Ramos (cell line): Measurements from ENCODE around the gene POLR1A.

Experiments
- in situ Hi-C: fragments of 300-500 bp; cut with MboI; formaldehyde crosslinking; loops from one replicate; pipeline ENCODE4 v1.14.3; 2022; ENCODE audit warnings: low sequenced_read_pairs; ENCODE audit not compliant: unreplicated experiment

Gene POLR1A

DNA sequence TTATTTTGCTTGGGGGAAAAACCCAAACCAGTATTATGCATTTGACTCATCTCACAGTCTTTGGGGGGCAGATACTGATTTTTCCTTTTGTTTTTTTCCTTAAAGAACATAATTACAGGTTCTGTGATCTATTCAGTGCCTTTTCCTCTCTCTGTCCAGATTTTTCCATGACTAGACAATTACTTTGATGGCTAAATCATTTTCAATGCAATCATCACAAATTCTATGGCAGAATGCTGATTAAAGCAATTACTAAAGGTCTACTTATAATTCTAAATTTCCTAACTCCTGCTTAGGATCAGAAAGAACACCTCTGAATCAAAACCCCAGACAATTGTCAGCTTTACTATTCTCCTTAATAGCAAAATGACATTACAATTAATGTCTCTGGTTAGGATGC lies 38.8 kb downstream of the POLR1A start:
- in situ Hi-C loops, result no loop called here

DNA sequence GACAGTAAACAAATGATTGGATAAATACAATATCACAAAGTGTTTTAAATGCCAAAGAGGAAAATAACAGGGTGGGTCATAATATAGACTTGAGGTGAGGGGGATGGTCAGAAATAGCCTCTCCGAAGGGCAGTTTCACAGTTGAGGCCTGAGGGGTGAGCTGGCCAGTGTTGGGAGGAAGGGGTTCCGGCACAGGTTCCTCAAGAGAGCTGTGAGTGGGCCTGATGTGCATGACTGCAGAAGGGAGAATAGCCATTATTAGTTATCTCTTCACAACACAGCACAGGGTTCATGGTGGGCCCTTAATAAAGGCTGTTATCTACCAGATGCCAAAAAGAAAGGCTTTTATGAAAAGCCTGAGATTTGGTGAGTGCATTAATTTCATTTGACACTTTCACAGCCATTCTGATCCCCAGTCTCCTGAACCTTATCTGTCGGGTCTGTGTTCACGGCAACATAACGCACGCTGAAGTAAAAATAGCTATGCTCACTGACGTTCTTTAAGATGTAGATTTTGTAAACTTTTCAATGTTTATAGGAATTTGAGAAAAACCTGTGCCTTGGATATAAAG lies 39.6 kb downstream of the POLR1A start:
- in situ Hi-C loops, result no loop called here

DNA sequence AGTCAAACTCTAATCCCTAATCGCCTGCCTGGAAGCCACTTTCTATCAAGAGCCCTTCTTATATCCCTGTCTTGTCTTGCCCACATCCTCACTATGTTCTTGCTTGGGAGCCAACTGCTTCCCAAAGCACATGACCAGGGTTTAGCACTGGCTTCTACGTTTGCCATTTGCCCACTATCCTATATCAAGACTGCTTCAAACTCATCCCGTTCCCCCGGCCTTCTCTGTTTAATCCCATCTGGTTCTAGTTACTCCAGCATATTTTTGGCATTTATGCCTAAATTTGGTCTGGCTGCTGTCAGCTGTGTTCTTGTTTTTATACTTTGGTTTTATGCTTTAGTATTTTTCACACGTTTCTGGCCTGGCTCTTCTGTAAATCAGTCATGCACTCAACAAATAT lies 40.2 kb downstream of the POLR1A start:
- in situ Hi-C loops, result no loop called here

DNA sequence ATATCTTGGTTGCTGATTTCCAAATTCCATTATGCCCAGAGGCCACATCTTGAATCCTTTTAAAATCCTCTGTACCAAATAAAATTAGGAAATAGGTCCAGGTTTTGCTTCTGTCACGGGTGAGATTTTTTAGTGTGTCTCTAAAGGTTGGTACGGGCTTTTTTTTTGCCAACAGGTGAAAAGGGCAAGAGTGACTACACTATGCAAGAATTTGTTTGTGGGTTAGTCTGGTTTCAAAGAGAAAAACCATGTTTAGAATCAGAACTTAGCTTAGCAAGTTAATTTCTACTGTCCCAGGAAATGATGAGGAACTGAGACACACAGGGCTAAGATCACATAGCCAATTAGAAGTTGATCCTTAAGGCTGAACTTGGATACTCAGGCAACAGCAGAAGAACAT lies 41.7 kb downstream of the POLR1A start:
- in situ Hi-C loops, result no loop called here

DNA sequence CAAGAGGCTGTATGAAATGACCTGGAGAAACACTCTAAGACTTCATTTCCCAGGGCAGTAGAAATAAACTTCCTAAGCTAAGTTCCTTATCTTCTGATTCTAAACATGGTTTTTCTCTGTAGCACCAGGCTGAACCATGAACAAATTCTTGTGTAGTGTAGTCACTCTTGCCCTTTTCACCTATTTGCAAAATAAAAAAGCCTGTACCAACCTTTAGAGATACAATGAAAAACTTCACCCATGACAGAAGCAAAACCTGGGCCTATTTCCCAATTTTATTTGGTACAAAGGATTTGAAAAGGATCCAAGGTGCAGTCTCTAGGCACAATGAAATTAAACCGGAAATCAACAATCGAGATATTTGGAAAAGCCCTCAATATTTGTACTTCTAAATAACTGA lies 43.6 kb downstream of the POLR1A start:
- in situ Hi-C loops, result no loop called here

DNA sequence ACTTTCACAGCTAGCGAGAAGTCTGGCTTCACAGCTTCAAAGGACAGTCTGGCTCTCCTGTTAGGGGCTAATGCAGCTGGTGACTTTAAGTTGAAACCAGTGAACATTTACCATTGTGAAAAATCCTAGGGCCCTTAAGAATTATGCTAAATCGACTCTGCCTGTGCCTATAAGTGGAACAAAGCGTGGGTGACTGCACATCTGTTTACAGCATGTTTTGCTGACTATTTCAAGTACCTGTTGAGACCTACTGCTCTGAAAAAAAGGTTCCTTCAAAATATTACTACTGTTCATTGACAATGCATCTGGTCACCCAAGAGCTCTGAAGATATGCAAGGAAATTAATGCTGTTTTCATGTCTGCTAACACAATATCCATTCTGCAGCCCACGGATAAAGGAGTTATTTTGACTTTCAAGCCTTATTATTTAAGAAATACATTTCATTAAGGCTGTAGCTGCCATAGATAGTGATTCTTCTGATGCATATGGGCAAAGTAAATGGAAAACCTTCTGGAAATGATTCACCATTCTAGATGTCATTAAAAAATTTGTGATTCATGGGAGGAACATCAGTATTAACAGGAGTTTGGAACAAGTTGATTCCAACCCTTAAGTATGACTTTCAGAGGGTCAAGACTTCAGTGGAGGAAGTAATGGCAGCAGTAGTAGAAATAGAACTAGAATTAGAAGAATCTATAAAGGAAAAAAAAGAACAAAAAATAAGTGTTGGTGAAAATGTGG lies 48.9 kb downstream of the POLR1A start:
- in situ Hi-C loops, result no loop called here

DNA sequence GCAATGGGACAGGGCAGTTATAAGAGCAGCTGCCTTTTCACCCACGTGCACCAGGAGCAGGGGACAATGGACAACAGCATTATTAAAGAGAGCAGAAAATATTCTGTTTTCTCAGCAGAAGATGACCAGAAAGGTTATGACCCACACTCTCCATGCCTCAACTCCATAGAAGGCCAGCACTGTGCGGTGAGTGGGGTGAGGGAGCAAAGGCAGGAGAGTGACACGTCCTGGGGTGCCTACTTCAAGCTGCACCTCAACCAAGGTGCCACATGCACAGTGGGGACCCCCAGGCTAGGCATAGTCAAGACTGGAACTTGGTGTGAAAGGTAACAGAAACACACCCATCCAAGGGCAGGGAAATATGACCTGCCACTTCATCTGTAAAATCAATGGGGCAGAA lies 50.4 kb downstream of the POLR1A start:
- in situ Hi-C loops, result no loop called here

DNA sequence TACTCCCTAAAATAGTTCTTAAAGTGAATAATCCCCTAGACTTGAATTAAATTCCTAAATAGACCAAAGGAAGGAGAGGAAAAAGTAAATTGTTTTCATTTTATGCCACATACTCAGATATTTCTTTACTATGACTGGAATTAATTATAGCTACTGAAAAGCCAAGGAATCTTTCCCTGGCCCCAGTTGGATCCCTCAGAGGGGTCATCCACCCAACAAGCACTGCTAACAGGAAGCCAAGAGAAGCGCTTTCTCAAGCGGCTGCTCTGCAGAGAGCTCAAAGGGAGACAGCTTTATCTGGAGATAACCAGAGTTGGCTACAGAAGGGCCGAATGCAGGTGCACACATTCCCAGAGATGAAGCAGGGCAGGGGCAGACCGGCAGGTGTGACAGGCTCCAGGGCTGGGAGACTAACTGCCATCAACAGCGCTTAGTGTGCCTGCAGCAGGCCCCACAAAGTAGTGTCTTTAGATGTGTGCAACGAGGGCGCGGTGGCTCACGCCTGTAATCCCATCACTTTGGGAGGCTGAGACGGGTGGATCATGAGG lies 51.1 kb downstream of the POLR1A start:
- in situ Hi-C loops, result no loop called here

DNA sequence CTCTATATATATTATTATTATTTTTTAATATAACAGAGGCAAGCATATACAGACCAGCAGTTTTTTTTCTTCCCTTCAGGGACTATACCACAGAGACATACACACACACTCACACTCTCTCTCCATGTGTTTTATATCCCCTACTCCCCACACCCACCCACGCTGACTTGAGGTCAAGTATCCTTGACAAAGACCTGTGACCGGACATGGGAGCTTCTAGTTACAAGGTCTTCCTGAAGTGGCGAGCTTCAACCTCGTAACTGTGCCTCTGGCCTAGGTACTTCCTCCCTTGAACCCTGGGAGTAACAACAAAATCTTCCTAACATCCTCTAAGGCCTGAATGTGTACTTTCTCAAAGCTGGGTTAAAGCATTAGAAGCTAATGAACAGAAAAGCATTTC lies 52.5 kb downstream of the POLR1A start:
- in situ Hi-C loops, result no loop called here

DNA sequence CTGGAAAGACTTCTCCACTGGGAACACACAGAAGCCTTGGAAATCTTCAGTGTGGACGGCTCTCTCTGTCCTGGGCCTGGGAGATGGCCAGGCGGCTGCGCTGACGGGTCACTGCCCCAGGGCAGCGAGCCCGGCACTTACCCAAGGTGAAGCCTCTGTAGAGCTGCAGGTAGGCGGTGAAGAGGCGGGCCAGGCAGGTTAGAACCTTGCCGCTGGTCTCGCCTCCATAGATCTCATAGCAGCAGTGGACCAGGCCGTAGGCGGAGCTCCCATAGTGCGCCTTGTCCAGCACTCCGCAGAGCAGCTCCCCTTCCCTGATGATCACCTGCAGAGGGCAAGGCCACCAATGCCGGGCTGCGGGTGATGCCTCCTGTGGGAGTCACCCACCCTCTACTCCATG lies 53.0 kb downstream of the POLR1A start:
- in situ Hi-C loops, result no loop called here

DNA sequence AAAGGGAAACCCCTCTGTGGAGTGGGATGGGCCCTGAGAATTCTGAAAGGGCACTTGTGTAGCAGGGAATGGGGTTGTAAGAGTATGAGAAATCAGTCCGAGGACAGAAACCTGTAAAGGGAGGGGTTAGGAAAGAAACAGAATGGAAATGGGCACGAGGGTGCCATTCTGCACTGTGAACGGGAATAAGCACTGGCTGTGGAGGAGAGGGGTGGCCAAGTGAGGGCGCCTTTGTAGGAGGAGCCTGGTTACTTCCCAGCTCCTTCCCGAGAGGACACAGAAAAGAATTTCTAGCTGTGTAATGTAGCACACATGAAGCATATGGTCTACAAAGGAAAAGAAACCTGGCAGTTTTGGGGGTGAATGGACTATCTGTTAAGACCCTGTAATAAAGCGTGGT lies 53.4 kb downstream of the POLR1A start:
- in situ Hi-C loops, result no loop called here

DNA sequence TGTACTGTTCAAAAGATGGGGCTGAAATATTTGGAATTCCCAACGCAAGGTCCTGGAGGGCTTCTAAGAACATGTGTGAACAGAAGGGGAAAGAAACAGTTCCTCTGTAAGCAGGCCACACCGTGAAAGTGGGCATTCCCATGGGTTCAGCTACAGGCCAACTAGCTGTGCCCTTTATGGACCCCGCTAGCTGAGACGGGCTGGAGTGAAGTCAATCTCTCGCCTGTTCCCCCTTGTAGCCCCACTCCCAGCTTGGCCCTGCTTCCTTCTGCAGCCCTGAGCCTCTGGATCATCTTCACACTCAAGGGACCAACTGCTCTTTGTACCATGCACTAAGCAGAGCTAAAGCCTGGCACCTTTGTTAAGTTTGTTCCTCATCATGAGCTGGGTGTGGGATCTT lies 55.4 kb downstream of the POLR1A start:
- in situ Hi-C loops, result no loop called here

DNA sequence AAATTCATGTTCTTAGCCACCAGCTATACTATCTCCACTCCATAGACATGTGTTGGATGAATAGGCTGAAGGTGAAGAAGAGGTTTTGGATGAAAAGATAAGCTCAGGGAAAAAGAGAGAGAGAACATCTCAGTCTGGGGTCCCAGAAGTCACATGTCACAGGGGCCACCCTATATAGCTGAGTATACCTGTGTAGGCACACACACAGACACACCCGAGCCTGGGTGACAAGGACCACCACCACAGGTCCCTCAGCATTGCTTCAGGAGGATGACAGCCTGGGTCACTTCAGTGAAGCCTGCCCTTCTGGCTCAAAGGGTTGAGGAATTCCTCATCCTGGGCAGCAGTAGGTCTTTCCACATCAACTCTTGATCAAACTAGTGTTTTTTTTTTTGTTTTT lies 56.2 kb downstream of the POLR1A start:
- in situ Hi-C loops, result no loop called here

DNA sequence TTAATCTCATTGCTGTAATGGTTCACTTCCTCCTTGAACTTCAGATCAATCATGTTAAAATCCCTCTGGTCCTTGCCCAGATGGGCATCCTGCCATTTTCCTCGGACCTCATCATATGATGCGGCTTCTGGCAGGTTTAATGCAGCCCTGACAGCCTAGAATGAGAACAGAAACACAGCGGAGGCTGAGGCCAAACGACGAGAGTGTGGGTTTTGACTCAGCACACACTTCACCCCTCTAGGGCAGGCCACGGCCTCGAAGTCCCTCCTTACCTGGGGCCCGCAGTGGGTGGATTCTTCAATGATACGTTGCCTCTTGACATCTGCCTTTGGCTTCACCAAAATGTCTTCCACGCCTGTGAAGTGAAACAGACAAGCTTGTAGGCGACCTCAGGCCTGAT lies 56.8 kb downstream of the POLR1A start:
- in situ Hi-C loops, result no loop called here

DNA sequence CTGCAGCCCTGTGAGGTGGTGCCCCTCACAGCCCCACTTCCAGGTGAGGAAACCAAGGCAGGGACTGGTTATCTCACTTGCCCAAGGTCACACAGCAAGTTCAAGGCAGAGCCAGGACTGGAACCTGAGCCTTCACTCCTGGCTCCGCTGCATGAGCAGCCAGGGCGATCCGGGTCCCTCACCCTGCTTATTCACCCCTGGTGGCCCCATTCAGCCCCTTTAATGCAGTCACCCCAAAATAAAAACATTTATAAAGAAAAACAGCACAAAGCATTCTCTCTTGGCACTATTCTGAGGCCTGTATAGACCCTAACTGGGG lies 57.3 kb downstream of the POLR1A start:
- in situ Hi-C loops, result no loop called here

DNA sequence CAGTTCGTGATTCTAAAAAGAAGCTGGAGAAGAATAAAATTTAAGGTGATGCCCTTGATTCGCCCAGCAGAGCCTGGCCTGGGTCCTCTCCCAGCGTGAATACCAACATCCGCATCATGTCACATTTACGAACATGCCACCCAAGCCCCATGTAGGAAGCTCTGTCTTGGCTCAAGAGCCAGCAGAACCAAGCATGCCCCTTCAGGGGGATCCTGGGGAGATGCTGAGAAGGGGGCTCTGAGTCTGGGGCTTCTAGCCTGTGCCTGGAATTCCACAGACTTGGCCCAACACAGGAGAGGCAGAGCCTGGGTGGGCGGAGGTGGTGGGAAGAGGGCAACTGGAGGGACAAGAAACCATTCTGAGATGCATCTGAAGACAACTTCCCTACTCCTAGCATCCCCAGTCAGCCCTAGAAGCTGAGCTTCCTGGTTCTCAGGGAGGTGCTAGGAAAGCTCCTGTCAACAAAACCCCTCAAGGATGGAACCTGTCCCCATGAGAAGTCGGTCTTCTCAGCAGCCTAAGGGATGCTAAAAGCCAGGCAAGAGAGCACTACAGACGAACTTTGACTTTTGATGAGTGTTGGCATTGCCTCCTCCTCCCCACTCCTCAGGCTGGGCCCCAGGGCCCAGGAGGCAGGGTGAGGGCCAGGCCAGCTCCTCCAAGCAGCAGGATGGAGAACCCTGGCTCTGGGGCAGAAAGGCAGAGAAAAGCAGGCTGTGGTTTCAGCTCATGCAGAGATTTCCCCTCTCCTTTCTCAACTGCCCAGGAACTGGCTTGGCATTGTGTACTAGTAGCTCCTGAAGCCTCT lies 57.9 kb downstream of the POLR1A start:
- in situ Hi-C loops, result no loop called here

DNA sequence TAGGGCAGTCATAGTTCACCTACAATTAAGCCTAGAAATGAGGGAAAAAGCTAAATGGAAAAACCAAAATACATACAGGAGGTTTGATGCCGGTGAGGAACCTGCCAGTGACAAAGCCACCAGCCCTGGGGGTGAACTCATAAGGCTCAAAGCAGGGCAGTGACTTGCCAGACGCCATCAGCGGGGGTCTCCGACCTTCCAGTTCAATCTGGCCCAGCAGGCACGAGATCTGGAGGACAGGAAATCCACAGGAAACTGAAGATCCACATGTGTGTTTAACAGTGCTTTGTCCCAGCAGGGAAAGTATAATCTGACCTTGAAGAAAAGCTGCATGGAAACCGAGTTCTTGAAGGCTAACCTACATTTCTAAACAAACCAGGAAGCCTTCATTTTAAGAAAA lies 60.1 kb downstream of the POLR1A start:
- in situ Hi-C loops, result no loop called here

DNA sequence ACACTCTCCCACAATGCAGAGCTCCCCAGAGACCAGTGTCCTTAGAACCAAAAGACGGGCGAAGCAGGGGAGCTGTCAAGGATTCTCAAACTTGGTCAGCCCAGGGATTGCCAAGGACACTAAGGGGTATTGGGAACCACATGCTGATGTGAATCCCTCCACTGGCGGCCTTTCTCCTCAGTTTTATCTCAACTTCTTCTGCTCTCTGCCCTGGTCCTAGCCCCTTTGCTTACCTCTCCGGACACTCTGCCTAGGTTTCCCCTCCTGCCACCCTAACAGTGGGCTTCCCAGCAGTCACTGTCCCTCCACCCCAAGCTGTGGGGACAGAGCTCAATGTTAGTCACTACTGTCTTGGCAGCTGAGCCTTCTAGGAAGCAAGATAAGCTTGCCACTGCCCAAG lies 61.1 kb downstream of the POLR1A start:
- in situ Hi-C loops, result no loop called here

DNA sequence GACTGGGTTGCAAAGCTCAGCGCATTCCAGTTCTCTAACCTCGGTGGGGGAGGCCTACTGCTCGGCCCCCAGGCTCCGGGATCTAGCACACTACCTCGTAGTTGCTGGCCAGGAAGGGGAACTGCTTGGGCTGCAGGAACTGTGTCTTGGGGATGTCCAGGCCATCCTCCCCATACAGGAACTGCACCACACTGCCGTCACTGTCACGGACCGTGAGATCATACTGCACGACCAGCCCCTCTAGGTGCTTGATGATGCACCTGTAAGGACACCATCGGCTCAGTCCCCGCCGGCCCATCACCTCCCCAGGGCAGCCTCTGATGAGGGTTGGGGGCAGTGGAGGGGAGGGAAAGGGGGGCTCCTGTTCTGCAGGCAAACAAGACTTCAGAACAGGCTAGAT lies 61.6 kb downstream of the POLR1A start:
- in situ Hi-C loops, result no loop called here

DNA sequence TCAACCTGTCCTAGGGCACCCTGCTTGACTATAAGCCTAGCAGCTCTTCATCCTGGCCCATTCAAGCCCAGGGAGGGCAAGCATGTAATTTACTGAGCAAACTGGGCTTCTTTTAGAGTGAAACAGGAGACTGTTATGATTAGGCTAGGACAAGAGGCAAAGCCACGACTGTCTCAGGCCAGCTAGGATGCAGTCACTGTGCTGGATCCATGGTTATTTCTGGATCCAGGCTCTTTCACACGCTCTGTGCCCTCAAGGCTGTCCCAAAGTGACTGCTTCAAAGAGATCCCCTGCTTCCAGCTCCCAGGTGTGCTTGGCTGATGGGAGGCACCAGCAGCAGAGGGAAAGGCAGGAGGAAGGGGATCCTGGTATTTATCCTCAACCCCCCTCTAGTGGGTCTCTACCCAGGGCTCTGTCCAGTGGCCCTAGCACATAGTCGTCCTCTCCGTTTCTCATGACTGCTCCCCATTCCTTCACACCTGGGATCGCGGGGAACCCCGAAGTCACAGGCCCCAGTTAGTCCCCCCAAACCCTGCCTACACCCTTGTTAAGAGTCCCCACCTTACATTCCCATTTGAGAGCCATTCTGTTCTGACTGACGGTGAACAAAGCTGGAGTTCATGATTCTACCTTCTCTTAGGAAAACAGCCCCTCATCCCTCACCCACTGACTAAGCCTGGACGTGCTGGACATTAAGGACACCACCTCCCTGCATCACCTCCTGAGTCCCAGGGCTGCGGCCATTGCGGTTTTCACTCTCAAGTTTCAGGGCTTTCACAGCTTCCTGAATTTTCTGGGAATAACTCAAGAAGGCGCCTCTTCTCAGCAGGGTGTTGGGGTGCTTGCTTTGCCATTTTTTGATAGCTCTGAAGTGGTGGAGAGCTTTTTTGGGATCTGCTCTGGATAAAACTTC lies 63.2 kb downstream of the POLR1A start:
- in situ Hi-C loops, result no loop called here
